A549 treated with CORT108297 at 1 μM for 4 hours (cell line): ENCODE measurements around the gene CCL17. TPM values are rescaled to one million over a fixed set of nuclear protein-coding genes. Genes with fewer than 3 reads are reported as not detected.

Source experiments
- total RNA-seq: library from RNA; stranded (reverse); fragments of 200-300 nt; extraction: Qiagen RNA extraction; gene quantifications from 5 replicates; pipeline ENCODE4 v1.2.3, GENCODE V29; 2022

Gene CCL17
- total RNA-seq, result not detected in 5 replicates

DNA sequence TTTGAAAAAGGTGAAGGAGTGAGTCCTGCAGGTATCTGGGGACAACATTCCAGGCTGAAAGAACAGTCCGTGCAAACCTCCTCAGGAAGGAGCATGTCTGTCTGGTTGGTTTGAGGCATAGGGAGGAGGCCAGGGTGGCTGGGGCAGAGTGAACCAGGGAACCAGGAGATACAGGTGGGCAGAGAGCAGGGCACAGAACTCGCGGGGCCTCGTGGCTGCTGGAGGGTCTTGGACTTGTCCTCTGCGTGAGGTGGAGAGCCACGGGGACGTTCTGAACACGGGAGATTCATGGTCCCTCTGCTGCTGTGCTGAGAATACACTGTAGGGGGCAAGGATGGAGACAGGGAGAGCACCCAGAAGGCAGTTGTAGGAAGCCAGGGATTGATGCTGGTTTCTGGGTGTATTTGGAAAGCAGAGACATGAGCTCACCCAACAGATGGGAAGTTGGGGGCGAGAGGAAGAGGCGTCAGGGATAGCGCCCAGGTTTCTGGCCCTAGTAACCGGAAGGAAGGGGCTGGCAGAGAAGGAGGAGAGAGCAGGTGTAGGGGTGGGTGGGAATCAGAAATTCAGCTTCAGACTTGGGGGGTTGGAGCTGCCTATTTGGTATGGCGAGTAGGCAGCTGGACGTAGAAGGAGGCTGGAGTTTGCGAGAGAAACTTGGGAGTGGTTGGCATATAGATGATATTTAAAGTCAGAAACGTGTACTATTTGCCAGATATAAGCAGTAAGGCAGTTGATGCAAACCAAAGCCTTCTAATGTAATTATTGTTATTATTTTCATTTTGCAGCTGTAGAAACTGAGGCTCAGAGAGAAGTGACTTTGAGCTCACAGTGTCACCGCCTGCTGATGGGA lies at the start of gene CCL17:
Gene CCL17 (plus strand): TSS at position 803 of the 853 bp plus-strand sequence. CDS start 9,166 bp downstream, outside the sequence.

DNA sequence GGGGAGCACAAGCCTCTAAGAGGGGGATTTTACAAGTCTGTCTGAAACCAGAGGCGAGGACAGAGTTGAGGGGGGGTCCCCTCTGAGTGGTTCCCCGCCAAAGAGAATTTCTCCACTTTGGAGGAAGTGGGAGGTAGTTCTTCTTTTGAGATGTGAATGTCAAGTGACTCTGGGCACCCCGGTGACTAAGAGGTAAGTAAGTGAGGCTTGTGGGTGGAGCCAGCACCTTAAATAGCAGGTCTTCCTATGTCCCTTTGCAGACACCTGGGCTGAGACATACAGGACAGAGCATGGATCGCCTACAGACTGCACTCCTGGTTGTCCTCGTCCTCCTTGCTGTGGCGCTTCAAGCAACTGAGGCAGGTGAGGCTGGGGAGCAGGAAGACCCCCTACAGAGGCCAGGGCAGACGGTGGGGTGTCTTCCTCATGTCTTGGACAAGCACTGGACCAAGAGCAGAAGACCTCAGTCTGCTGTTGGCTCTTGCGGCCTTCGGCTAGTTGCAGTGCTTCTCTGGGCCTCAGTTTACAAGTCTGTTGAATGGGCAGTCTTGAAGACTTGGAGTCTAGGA lies 46.0 kb upstream of the CCL17 start, which contains the start of gene CCL22:
Gene CCL22 (plus strand): TSS at position 257 of the 569 bp plus-strand sequence. CDS start 34 bp downstream, at position 291.

DNA sequence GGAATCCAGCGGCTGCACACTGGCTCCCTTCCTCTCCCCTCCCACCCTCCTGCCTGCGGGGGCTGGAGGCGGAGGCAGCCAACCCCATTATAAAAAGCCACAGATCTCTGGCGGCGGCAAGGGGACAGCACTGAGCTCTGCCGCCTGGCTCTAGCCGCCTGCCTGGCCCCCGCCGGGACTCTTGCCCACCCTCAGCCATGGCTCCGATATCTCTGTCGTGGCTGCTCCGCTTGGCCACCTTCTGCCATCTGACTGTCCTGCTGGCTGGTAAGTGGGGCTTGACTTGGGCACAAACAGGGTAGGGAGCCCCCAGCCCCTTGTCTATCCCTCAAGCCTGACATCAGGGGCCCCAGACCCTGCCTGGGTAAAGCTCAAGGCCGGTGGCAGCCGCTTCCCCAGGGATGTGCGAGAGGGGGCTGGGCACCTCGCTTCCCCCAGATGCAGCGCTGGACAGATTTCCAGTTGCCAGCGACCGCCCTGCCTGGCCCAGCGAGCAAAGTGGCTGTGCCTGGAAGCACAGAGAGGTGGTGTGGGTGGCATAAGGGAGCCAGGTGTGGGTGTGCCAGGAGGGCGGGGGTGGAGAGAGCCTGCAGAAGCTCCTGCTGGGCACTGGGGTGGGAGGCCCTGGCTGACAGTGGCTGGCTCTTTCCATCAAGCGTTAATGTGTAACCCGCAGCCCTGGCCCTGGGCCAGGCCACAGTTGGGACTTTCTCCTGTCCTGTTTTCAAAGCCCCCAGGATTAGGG lies 32.0 kb upstream of the CCL17 start, which contains the start of gene CX3CL1:
Gene CX3CL1 (plus strand): TSS at position 119 of the 745 bp plus-strand sequence. CDS start 79 bp downstream, at position 198.

DNA sequence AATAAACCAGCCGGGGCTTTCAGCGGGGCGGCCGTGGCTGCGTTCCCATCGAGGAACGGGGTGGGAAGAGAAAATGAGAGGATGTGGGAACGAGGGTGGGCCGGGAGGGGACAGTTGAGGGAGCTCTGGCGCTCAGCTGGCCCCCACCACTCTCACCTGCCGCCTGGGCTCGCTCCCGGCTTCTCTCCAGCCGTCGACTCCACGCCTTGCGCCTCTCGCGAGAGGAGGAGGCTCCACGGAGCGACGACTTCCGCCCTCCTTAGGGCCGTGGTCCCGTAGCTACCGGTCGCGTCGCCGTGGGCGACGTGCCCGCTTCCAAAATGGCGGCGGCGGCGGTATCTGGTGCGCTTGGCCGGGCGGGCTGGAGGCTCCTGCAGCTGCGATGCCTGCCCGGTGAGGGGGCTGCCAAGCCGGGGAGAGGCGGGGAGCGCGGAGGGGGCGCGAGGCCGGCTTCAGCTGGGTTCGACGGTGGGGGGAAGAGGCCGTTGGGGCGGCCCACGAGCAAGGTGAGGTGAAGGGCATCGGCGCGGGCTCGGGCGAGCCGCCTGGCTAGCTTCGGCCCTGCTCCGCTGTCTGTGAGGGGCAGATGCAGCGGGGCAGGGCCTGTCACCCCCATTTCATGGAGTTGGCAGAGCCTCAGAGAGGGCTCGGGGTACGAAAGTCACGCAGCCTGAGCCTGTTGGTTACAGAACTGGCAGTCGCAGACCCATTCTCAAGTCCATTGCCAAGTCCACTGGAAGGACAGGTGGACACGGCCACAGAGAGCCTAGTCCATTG lies 42.8 kb downstream of the CCL17 start, which contains the start of the genes CIAPIN1 and COQ9:
Gene CIAPIN1 (minus strand): TSS at position 200 of the 777 bp plus-strand sequence. CDS start 6,457 bp downstream, outside the sequence.
Gene COQ9 (plus strand): TSS at position 294 of the 777 bp plus-strand sequence. CDS start 27 bp downstream, at position 321.

DNA sequence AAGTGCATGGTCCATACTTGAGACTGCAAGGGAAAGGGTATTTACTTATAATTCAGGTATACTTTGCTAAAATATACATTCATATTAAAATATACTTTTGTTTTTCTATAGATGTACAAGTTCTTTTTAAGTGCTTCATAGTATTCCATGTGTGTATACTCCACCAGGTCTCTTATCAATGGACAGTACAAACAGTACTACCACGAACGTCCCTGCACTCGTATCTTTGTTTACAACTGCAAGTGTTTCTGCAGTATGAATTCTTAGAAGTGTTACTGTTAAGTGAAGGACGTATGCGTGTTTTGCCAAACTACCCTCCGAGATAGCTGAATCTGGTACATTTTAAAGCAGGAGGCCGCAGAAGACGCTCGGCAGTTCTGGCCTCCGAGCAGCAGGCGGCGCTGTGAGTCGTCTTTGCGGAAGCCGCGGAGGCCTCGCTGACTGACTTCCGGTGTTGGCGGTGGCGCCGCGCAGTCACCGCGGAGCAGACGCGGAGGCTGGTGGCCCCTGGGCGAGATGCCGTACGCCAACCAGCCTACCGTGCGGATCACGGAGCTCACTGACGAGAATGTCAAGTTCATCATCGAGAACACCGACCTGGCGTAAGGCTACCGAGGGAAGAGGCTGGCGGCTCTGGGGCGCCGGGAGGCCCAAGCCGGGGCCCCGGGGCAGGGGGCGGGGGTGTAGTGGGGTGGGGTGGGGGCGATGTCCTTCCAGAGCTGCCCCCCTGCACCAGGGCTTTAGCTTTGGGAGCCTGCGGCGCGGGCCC lies 57.8 kb downstream of the CCL17 start, which contains the start of gene POLR2C:
Gene POLR2C (plus strand): TSS at position 471 of the 769 bp plus-strand sequence. CDS start 46 bp downstream, at position 517.

Other genes starting within 250 kb of the CCL17 start
- gene PSME3IP1, start 218.7 kb upstream of the CCL17 start, total RNA-seq, result 87.8 to 119 TPM (median 90.6 TPM) in 5 replicates
- 23.3 to 31.9 TPM (median 26.2 TPM) in 5 replicates for gene RSPRY1, start 218.4 kb upstream of the CCL17 start, total RNA-seq
- 69.4 to 80.2 TPM (median 74.9 TPM) in 5 replicates for gene ARL2BP, start 159.5 kb upstream of the CCL17 start, total RNA-seq
- gene PLLP, start 120.1 kb upstream of the CCL17 start, total RNA-seq, result 1.2 to 1.8 TPM (median 1.6 TPM) in 5 replicates
- 0.02 to 0.07 TPM (median 0.05 TPM) in 4 of 5 replicates, not detected in the other for gene CCL22, start 46.0 kb upstream of the CCL17 start, total RNA-seq
- 0.03 to 0.17 TPM (median 0.07 TPM) in 5 replicates for gene CX3CL1, start 32.3 kb upstream of the CCL17 start, total RNA-seq
- gene CIAPIN1, start 42.6 kb downstream of the CCL17 start, total RNA-seq, result 70.1 to 90.2 TPM (median 76.5 TPM) in 5 replicates
- 40.1 to 53.3 TPM (median 51.4 TPM) in 5 replicates for gene COQ9, start 42.7 kb downstream of the CCL17 start, total RNA-seq
- 105 to 158 TPM (median 114 TPM) in 5 replicates for gene POLR2C, start 57.9 kb downstream of the CCL17 start, total RNA-seq
- 33.9 to 50.3 TPM (median 41.5 TPM) in 5 replicates for gene DOK4, start 81.7 kb downstream of the CCL17 start, total RNA-seq
- gene CCDC102A, start 131.8 kb downstream of the CCL17 start, total RNA-seq, result 6.6 to 9.9 TPM (median 8.3 TPM) in 5 replicates
- 0.05 to 0.08 TPM (median 0.06 TPM) in 5 replicates for gene ADGRG5, start 137.9 kb downstream of the CCL17 start, total RNA-seq
- gene ADGRG1, start 223.9 kb downstream of the CCL17 start, total RNA-seq, result 157 to 234 TPM (median 197 TPM) in 5 replicates